ENCODE measurements around the gene CCDC34.

Gene CCDC34

DNA sequence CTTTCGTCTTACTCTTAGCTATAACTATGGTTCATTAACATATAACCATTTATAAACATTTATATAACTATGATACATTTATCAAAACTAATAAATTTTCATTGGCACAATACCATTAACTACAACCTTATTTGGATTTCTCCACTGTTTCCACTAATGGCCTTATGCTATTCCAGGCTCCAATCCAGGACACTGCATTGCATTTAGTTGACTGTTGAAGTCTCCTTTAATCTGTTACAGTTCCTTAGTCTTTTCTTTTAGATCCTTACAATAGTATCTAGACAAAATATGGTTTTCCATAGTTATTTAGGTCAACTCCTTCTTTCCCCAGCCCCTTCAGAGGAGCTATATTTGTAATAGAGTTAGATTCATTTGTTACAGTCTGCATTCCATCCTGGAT is 47.2 kb downstream of the CCDC34 start:
- no peak for DNase-seq

DNA sequence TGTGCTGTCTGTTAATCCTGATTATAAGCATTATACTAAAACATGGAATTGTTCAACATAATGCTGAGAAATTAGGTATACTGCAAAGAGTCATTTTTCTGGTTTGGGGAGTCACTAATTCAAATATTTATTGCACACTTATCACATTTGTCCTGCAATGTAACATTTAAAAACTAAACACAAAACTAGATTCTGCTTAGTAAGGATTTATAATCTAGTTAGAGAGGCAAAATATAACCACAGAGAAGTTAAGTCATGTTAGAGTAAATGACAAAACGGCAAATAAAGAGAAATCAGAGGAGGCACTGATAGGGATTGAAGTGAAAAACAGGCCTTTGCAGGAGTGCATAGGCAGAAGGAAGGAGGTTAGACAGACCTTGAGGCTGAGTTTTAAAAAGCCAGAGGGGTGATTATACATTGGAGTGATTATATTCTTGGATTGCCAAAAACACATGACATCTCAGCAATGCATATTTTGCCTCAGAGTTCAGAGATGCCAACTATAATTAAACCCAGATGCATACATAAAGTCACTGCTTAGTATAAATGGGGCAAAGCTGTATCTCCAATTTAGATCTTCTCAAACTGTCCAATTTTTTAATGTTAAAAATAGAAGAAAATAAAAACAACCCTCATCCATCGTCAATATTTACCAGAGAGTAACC is 49.7 kb downstream of the CCDC34 start:
- DNase-seq: no peak

GRCh38 chr11:27312110-27312509 is 50.9 kb downstream of the CCDC34 start:
- no peak for DNase-seq

GRCh38 chr11:27310707-27311106 is 52.3 kb downstream of the CCDC34 start:
- DNase-seq: no peak

DNA sequence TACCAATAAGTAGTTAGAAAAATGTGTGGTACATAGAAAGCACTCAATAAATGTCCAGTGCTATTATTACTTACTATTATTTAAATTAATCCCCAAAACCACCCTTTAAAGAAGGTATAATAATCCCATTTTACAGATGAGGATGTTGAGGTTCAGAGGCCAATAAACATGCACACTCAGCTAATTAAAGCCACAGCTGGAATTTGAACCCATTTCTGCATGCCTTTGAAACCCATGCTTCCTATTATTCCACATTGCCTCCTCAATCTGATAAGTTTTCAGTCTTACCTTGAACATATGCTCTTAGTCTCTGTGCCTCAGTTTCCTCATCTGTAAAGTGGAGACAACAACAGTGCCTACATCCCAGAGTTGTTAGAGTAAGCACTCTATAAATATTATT is 52.8 kb downstream of the CCDC34 start:
- no peak for DNase-seq

GRCh38 chr11:27309046-27309445 is 54.0 kb downstream of the CCDC34 start:
- DNase-seq: no peak

DNA sequence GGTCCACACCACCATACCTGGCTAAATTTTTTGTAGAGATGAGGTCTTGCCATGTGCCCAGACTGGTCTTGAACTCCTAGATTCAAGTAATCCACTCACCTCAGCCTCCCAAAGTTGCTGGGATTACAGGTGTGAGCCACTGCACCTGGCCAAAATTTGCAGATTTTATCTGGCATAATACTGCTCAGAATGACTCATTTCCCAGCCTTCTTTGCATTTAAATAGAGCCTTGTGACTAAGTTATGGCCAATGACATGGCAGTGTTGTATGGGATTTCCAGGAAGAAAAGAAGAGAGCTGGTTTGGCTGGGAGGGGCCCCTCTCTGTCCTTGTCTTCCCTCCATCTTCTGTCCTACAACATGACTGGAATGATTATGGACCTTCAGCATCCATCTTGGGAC is 55.8 kb downstream of the CCDC34 start:
- DNase-seq: no peak

GRCh38 chr11:27305751-27306150 is 57.3 kb downstream of the CCDC34 start:
- DNase-seq: no peak

DNA sequence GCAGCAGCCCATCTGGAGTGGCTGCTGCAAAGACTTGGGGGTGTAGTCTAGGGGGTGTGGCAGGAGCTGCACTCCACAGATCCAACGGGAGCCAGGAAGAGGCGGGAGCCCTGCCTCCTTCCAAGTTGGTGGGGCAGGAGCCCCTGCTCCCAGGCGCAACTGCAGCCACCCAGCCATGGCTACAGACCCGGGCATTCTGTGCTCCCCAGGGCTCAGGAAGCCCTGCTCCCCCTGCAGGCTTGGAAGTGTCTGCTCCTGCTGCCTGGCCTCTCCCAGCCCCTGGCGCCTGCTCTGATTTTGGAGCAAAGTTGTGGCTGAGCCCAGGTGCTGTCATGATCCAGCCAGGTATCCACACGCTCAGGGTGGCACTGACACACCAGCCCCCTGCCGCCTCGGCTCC is 58.5 kb downstream of the CCDC34 start:
- no peak for DNase-seq

- DNase-seq: no peak
These were observed 59.1 kb downstream of the CCDC34 start for GRCh38 chr11:27303903-27304302.

DNA sequence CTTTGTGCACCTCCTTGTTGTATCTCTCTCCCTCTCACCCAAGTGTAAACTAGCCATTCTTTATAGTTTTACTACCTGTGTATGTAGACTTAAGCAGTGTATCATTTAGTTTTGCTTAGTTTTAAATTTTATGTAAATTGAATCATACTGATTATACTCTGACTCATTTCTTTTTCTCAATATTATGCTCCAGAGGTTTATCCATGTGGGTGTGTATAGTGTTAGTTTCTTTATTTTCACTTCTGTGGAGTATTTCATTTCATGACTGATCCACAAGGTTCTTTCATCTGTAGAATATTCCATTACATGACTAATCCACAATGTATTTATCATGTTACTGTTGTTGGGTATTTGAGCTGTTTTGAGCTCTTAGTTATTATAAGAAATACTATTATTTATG is 62.0 kb downstream of the CCDC34 start:
- no peak for DNase-seq

GRCh38 chr11:27297616-27298015 is 65.4 kb downstream of the CCDC34 start:
- DNase-seq: no peak

- peak; percentile 74 for DNase-seq
These were observed 66.5 kb downstream of the CCDC34 start for GRCh38 chr11:27296497-27296896.

- no peak for DNase-seq
These were observed 67.1 kb downstream of the CCDC34 start for GRCh38 chr11:27295928-27296327.

DNA sequence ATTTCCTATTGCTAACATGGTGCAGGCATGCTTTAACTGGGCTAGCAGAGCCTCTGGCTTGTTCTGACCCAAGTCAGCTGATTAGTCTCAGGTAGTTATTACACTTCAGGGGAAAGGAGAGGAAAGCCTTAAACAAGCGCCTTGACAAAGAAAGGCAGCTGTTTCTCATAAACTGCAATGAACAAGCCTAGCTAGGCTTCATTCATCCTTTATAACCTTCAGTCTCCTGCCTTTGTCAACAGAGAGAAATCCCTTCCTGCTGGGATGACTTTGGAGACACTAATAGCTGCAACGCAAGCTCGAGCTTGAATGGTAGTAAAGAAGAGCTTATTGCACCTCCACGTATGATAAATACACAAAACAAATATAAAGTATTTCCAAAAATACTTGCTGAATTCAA is 68.4 kb downstream of the CCDC34 start:
- no peak for DNase-seq

DNA sequence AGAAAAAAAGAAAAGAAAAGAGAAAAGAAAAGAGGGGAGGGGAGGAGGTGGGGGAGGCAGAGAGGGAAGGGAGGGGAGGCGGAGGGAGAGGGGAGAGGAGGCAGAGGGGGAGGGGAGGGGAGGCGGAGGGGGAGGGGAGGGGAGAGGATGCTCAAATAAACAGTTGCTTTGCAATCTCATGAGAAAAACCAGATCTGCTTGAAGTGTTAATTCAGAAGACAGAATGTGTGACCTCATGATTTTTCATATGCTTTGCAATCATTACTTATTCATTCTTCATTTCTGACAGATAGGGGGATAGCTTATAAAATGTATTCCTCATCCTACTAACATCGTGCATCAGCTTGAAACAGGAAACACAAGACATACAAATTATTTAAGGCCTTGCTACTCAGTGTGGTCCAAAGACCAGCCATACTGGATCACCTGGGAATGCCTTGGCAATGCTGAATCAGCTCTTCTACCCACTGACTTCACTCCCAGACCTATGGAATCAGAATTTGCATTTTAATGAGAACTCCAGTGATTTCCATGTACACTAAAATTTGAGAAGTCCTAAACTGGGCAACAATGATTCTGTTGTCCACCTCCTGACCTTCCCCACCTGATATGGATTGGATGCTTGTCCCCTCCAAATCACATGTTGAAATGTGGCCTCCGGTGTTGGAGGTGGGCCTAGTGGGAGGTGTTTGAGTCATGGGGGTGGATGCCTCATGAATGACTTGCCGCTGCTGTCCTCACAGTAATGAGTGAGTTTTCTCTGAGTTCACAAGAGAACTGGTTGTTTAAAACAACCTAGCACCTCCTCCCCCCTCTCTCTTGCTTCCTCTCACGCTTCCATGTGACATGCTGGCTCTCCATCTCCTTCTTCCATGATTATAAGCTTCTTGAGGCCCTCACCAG is 69.2 kb downstream of the CCDC34 start:
- DNase-seq: no peak

GRCh38 chr11:27292637-27293010 is 70.4 kb downstream of the CCDC34 start:
- DNase-seq: no peak

- no peak for DNase-seq
These were observed 70.9 kb downstream of the CCDC34 start for GRCh38 chr11:27291954-27292636.

- peak; percentile 46 for DNase-seq
These were observed 71.6 kb downstream of the CCDC34 start for GRCh38 chr11:27291302-27291889.

- DNase-seq: no peak
These were observed 72.6 kb downstream of the CCDC34 start for GRCh38 chr11:27290261-27291050.
